Mesenchymal stem cell (in vitro differentiated cells and primary cell): ENCODE results near the gene FAM13C.

Experiments used
- DNase-seq: peaks from one replicate; pipeline ENCODE4 v3.0.0-alpha.2; 2013
- H2AFZ ChIP-seq: one replicate; pipeline ENCODE4 v1.6.1; 2013; ENCODE audit warnings: low read depth, mild to moderate bottlenecking, control low read depth, inconsistent platforms, low read length, moderate library complexity
- H2AK5ac ChIP-seq: 2 replicates; pipeline ENCODE4 v1.6.1; 2013; ENCODE audit warnings: low read length, moderate library complexity, mild to moderate bottlenecking, inconsistent platforms; ENCODE audit not compliant: severe bottlenecking
- H2BK120ac ChIP-seq: one replicate; pipeline ENCODE4 v1.6.1; 2013; ENCODE audit warnings: low read depth, mild to moderate bottlenecking, inconsistent platforms, low read length, moderate library complexity
- H2BK12ac ChIP-seq, 2 experiments: one replicate each; pipeline ENCODE4 v1.6.1; 2013; ENCODE audit warnings: inconsistent platforms in 2 of 2, low read length in 2 of 2, mild to moderate bottlenecking in 2 of 2, moderate library complexity in 2 of 2, control low read depth in 1 of 2
- H2BK15ac ChIP-seq: one replicate; pipeline ENCODE4 v1.6.1; 2013; ENCODE audit warnings: mild to moderate bottlenecking, low read depth, inconsistent platforms; ENCODE audit not compliant: poor library complexity, severe bottlenecking
- H2BK5ac ChIP-seq: 2 replicates; pipeline ENCODE4 v1.6.1; 2013; ENCODE audit warnings: low read depth, mild to moderate bottlenecking, low read length, control low read depth, inconsistent platforms; ENCODE audit not compliant: poor library complexity, severe bottlenecking
- H3K14ac ChIP-seq, 2 experiments: one replicate each; pipeline ENCODE4 v1.6.1; 2013; ENCODE audit warnings: inconsistent platforms in 2 of 2, low read length in 2 of 2, control low read depth in 1 of 2, mild to moderate bottlenecking in 1 of 2, moderate library complexity in 1 of 2
- H3K18ac ChIP-seq, 2 experiments: one replicate each; pipeline ENCODE4 v1.6.1; 2013; ENCODE audit warnings: inconsistent platforms in 2 of 2, low read length in 2 of 2, control low read depth in 1 of 2, low read depth in 1 of 2, mild to moderate bottlenecking in 1 of 2
- H3K23ac ChIP-seq, 2 experiments: one replicate each; pipeline ENCODE4 v1.6.1; 2013; ENCODE audit warnings: inconsistent platforms in 2 of 2, low read length in 2 of 2, mild to moderate bottlenecking in 2 of 2, moderate library complexity in 2 of 2, control low read depth in 1 of 2
- H3K27ac ChIP-seq: 2 replicates; pipeline ENCODE4 v1.5.1; 2013; ENCODE audit warnings: mild to moderate bottlenecking, moderate library complexity, low read length, control low read depth, inconsistent platforms; ENCODE audit not compliant: poor library complexity, severe bottlenecking
- H3K27me3 ChIP-seq, 2 experiments: 2 replicates each; pipeline versions ENCODE4 v1.6.1 to v1.7.0; 2013; ENCODE audit warnings: low read length in 2 of 2, mild to moderate bottlenecking in 2 of 2, moderate library complexity in 2 of 2, control low read depth in 1 of 2, inconsistent platforms in 1 of 2; ENCODE audit not compliant: control insufficient read depth in 1 of 2, insufficient read depth in 1 of 2
- H3K36me3 ChIP-seq, 2 experiments: 2 replicates each; pipeline versions ENCODE4 v1.6.1 to v1.7.0; 2013; ENCODE audit warnings: low read length in 2 of 2, control low read depth in 1 of 2, inconsistent platforms in 1 of 2, low read depth in 1 of 2, mild to moderate bottlenecking in 1 of 2; ENCODE audit not compliant: insufficient read depth in 2 of 2, control insufficient read depth in 1 of 2
- H3K4ac ChIP-seq, 2 experiments: one replicate each; pipeline ENCODE4 v1.6.1; 2013; ENCODE audit warnings: inconsistent platforms in 2 of 2, low read length in 2 of 2, mild to moderate bottlenecking in 2 of 2, moderate library complexity in 2 of 2, control low read depth in 1 of 2, low read depth in 1 of 2
- H3K4me1 ChIP-seq: 2 replicates; pipeline ENCODE4 v1.6.1; 2013; ENCODE audit warnings: low read depth, low read length, control low read depth; ENCODE audit not compliant: control insufficient read depth, insufficient read depth
- H3K4me2 ChIP-seq: 2 replicates; pipeline ENCODE4 v1.6.1; 2013; ENCODE audit warnings: low read length, mild to moderate bottlenecking, inconsistent platforms; ENCODE audit not compliant: poor library complexity, severe bottlenecking
- H3K4me3 ChIP-seq, 2 experiments: 2 replicates each; pipeline versions ENCODE4 v1.5.1 to v1.7.0; 2013; ENCODE audit warnings: low read length in 2 of 2, mild to moderate bottlenecking in 2 of 2, control low read depth in 1 of 2, low read depth in 1 of 2; ENCODE audit not compliant: insufficient read depth in 1 of 2
- H3K79me1 ChIP-seq: replicated peaks from 2 replicates; pipeline ENCODE4 v1.6.1; 2013; ENCODE audit warnings: mild to moderate bottlenecking, control low read depth, low read length, inconsistent platforms; ENCODE audit not compliant: poor library complexity, severe bottlenecking
- H3K9ac ChIP-seq: 2 replicates; pipeline ENCODE4 v1.7.0; 2013; ENCODE audit warnings: mild to moderate bottlenecking, low read length, moderate library complexity
- H3K9me3 ChIP-seq: 2 replicates; pipeline ENCODE4 v1.7.0; 2013; ENCODE audit warnings: mild to moderate bottlenecking, low read length; ENCODE audit not compliant: control insufficient read depth
- H4K8ac ChIP-seq: one replicate; pipeline ENCODE4 v1.6.1; 2013; ENCODE audit warnings: inconsistent platforms, mild to moderate bottlenecking, low read length, moderate library complexity
- H4K91ac ChIP-seq: one replicate; pipeline ENCODE4 v1.6.1; 2013; ENCODE audit warnings: mild to moderate bottlenecking, low read length, inconsistent platforms
- WGBS: methylation state at CpG from one replicate; pipeline ENCODE4 v1.1.7; 2013; ENCODE audit warnings: mixed read lengths; 5-methylcytosine and 5-hydroxymethylcytosine counted together

The FAM13C gene

DNA sequence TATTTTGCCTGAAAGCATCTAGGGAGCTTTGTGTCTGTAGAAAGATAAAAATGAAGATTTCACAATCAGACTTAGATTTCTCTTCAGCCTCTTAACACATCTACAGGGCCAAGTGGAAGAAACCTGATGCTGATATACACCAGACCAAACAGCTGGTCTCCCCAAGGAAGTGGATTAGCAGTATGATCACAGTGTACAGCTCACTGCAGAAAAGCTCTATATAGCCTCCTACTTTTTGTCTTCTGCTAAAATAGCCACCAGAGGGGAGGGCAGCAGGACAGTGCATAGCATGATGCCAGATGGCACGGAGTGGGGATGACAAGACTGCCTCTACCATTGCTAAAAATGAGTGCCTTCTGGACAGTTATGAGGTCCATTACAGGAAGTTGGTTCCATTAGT is 16.0 kb downstream of the FAM13C start:
- Histone ChIP-seq H3K14ac (no peak overlapping the region), H3K27me3 (no peaks in the 10 kb centered on the region), H3K9me3 (no peaks in the 10 kb centered on the region), H2AK5ac (no peak overlapping the region), H3K9ac (no peak overlapping the region), H3K4me1 (no peaks in the 10 kb centered on the region), H2BK120ac (no peak overlapping the region), H3K36me3 (no peaks in the 10 kb centered on the region), H4K8ac (no peak overlapping the region), H3K4ac (no peak overlapping the region), H3K4me3 (no peak overlapping the region), H3K23ac (no peak overlapping the region), H3K79me1 (no peaks in the 10 kb centered on the region), H3K18ac (no peak overlapping the region), H2BK12ac (no peak overlapping the region), H2AFZ (no peak overlapping the region), H3K4me2 (no peak overlapping the region), H2BK5ac (no peak overlapping the region), H3K27ac (no peak overlapping the region), H2BK15ac (no peak overlapping the region), H4K91ac (no peak overlapping the region)
- 0% methylated on average over 1 of the region's 1 CpG for WGBS
- DNase-seq, result peak; percentile 40

- Histone ChIP-seq H3K9me3 (no peaks in the 10 kb centered on the region), H3K4me3 (no peak overlapping the region), H3K27ac (no peak overlapping the region), H4K8ac (no peak overlapping the region), H2AK5ac (no peak overlapping the region), H2AFZ (no peak overlapping the region), H3K18ac (no peak overlapping the region), H2BK120ac (no peak overlapping the region), H2BK12ac (no peak overlapping the region), H3K79me1 (no peaks in the 10 kb centered on the region), H3K14ac (no peak overlapping the region), H3K27me3 (no peaks in the 10 kb centered on the region), H2BK5ac (no peak overlapping the region), H3K23ac (no peak overlapping the region), H3K4me2 (no peak overlapping the region), H2BK15ac (no peak overlapping the region), H4K91ac (no peak overlapping the region), H3K36me3 (no peaks in the 10 kb centered on the region), H3K9ac (no peak overlapping the region), H3K4ac (no peak overlapping the region), H3K4me1 (peaks cover 2% of the 10 kb centered on the region)
- no CpG with 5 or more reads among the region's 1 CpG for WGBS
- no peak for DNase-seq
Measured at GRCh38 chr10:59342723-59343122, 19.6 kb downstream of the FAM13C start.

- no peak overlapping the region for H3K9ac ChIP-seq
- H3K27ac ChIP-seq, result no peak overlapping the region
- no peak overlapping the region for H2BK120ac ChIP-seq
- no peak overlapping the region for H2BK5ac ChIP-seq
- H4K8ac ChIP-seq, result no peak overlapping the region
- H2BK12ac ChIP-seq, result no peak overlapping the region
- no peak overlapping the region for H2AK5ac ChIP-seq
- 100% methylated on average over 1 of the region's 1 CpG for WGBS
- H3K18ac ChIP-seq, result no peak overlapping the region
- H2AFZ ChIP-seq, result no peak overlapping the region
- no peak overlapping the region for H3K4ac ChIP-seq
- no peak overlapping the region for H3K4me2 ChIP-seq
- H3K23ac ChIP-seq, result no peak overlapping the region
- no peaks in the 10 kb centered on the region for H3K36me3 ChIP-seq
- H3K79me1 ChIP-seq, result no peaks in the 10 kb centered on the region
- H4K91ac ChIP-seq, result no peak overlapping the region
- no peaks in the 10 kb centered on the region for H3K27me3 ChIP-seq
- H2BK15ac ChIP-seq, result no peak overlapping the region
- peaks cover 2% of the 10 kb centered on the region for H3K4me1 ChIP-seq
- H3K14ac ChIP-seq, result no peak overlapping the region
- no peak for DNase-seq
- no peak overlapping the region for H3K4me3 ChIP-seq
- no peaks in the 10 kb centered on the region for H3K9me3 ChIP-seq
Measured at GRCh38 chr10:59342000-59342399, 20.3 kb downstream of the FAM13C start.

- Histone ChIP-seq H4K91ac (no peak overlapping the region), H2AK5ac (no peak overlapping the region), H2BK120ac (no peak overlapping the region), H3K4ac (no peak overlapping the region), H3K9ac (no peak overlapping the region), H2BK15ac (no peak overlapping the region), H2BK5ac (no peak overlapping the region), H3K4me2 (no peak overlapping the region), H3K18ac (no peak overlapping the region), H2BK12ac (no peak overlapping the region), H3K4me3 (no peak overlapping the region), H3K23ac (no peak overlapping the region), H3K4me1 (peaks cover 4% of the 10 kb centered on the region), H3K27me3 (no peaks in the 10 kb centered on the region), H2AFZ (no peak overlapping the region), H3K27ac (no peak overlapping the region), H4K8ac (no peak overlapping the region), H3K9me3 (no peaks in the 10 kb centered on the region), H3K79me1 (no peaks in the 10 kb centered on the region), H3K14ac (no peak overlapping the region), H3K36me3 (no peaks in the 10 kb centered on the region)
- DNase-seq, result no peak
- no CpG with 5 or more reads among the region's 1 CpG for WGBS
Measured at GRCh38 chr10:59340285-59340684, 22.1 kb downstream of the FAM13C start.
